GM23248 (cell line): ENCODE data around the gene SKP2.

Experiments
- EZH2 ChIP-seq: fragments of 200-600 bp; sonication (generic); IDR thresholded peaks from 2 replicates; pipeline ENCODE4 v1.6.1; 2018; ENCODE audit warnings: antibody characterized with exemption, mild to moderate bottlenecking; ENCODE audit not compliant: insufficient read depth, poor library complexity, severe bottlenecking
- EZH2phosphoT487 ChIP-seq: fragments of 200-600 bp; sonication (generic); IDR thresholded peaks from 2 replicates; pipeline ENCODE4 v1.6.1; 2018; ENCODE audit warnings: antibody characterized with exemption, moderate library complexity, mild to moderate bottlenecking, low read depth; ENCODE audit not compliant: insufficient read depth

DNA sequence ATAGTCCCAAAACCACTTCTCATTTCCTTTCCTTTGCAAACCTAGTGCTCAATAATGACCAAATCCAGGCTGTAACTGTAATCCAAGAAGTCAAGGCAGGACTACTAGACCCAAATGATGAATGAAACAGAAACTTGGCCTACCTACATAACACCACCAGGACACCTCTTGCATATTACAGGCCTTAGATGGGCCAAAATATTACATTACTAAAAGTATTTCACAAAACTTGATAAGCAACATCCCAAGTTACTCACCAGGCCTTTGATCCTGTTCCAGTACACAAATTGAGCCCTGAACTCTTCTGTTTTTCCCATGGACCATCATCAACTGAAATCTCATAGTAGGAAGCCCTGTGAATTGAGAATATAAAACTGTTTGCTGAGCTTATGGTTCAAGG lies 55.0 kb downstream of the SKP2 start:
- TF ChIP-seq EZH2 (no peak), EZH2phosphoT487 (no peak)
